K562 (cell line): Measurements from ENCODE around the gene PIGB. TPM values are rescaled to one million over a fixed set of nuclear protein-coding genes. Genes with fewer than 3 reads are reported as not detected.

Source experiments
- ADNP ChIP-seq: fragments of 200-800 bp; sonication (Bioruptor generic); IDR thresholded peaks from 2 replicates; pipeline ENCODE4 v1.6.1; 2016; ENCODE audit warnings: missing genetic modification characterization, missing compliant biosample characterization
- BRD4 ChIP-seq: fragments of 200-600 bp; sonication (generic); IDR thresholded peaks from 2 replicates; pipeline ENCODE4 v1.6.1; 2017; ENCODE audit warnings: inconsistent platforms
- ETS2 ChIP-seq: IDR thresholded peaks from 2 replicates; pipeline ENCODE4 v1.6.1; 2016; ENCODE audit warnings: borderline replicate concordance, missing genetic modification characterization, mild to moderate bottlenecking, moderate library complexity, missing compliant biosample characterization; ENCODE audit not compliant: poor library complexity, severe bottlenecking
- ETV5 ChIP-seq: sonication (generic); formaldehyde crosslinking; IDR thresholded peaks from 2 replicates; pipeline ENCODE4 v1.4.0; 2020; ENCODE audit warnings: low read depth, mild to moderate bottlenecking, missing genetic modification reagents
- HDAC3 ChIP-seq: fragments of 450-650 bp; IDR thresholded peaks from 2 replicates; pipeline ENCODE4 v1.6.1; 2018; ENCODE audit warnings: borderline replicate concordance, mild to moderate bottlenecking, moderate library complexity; ENCODE audit not compliant: partially characterized antibody
- HNRNPLL ChIP-seq: fragments of 200-400 bp; formaldehyde crosslinking; IDR thresholded peaks from 2 replicates; pipeline ENCODE4 v1.6.1; 2017; ENCODE audit warnings: low read length, low read depth, mild to moderate bottlenecking; ENCODE audit not compliant: poor library complexity, severe bottlenecking
- HSF4 ChIP-seq: fragments of 250-450 bp; sonication (Bioruptor Pico); IDR thresholded peaks from 2 replicates; pipeline ENCODE4 v2.1.2; 2022; ENCODE audit warnings: mild to moderate bottlenecking, moderate library complexity, borderline replicate concordance
- KAT2B ChIP-seq: IDR thresholded peaks from one replicate; pipeline ENCODE4 v1.6.1; 2012; ENCODE audit warnings: low read depth, mild to moderate bottlenecking, control low read depth, inconsistent platforms, low read length, moderate library complexity
- MYNN ChIP-seq, 2 experiments: sonication (generic); formaldehyde crosslinking in 1 of 2; IDR thresholded peaks; 2 replicates each; pipeline versions ENCODE4 v1.5.0 to v1.6.1; 2016 to 2020; ENCODE audit warnings: antibody characterized with exemption in 1 of 2, missing genetic modification reagents in 1 of 2
- NBN ChIP-seq: fragments of 450-650 bp; IDR thresholded peaks from 2 replicates; pipeline ENCODE4 v1.6.1; 2016; ENCODE audit warnings: low read depth, mild to moderate bottlenecking
- PML ChIP-seq: IDR thresholded peaks from 2 replicates; pipeline ENCODE4 v1.6.1; 2012; ENCODE audit warnings: low read length, inconsistent platforms
- POLR2G ChIP-seq: fragments of 200-400 bp; formaldehyde crosslinking; IDR thresholded peaks from 2 replicates; pipeline ENCODE4 v1.6.1; 2017; ENCODE audit warnings: low read depth, mild to moderate bottlenecking, antibody characterized with exemption, low read length, moderate library complexity
- PTRF ChIP-seq: fragments of 450-650 bp; IDR thresholded peaks from 2 replicates; pipeline ENCODE4 v1.6.1; 2016; ENCODE audit warnings: mild to moderate bottlenecking, missing genetic modification characterization, missing compliant biosample characterization
- RBM25 ChIP-seq: fragments of 200-400 bp; formaldehyde crosslinking; IDR thresholded peaks from 2 replicates; pipeline ENCODE4 v1.6.1; 2018; ENCODE audit warnings: low read length, low read depth, moderate library complexity; ENCODE audit not compliant: severe bottlenecking
- RCOR1 ChIP-seq, 2 experiments: IDR thresholded peaks; 2 replicates each; pipeline ENCODE4 v1.6.1; 2012; ENCODE audit warnings: low read depth in 2 of 2, low read length in 2 of 2, borderline replicate concordance in 1 of 2, improper control_type of control experiment in 1 of 2
- SMARCA5 ChIP-seq: fragments of 450-650 bp; IDR thresholded peaks from 2 replicates; pipeline ENCODE4 v1.6.1; 2016
- SRSF7 ChIP-seq: fragments of 200-400 bp; formaldehyde crosslinking; optimal IDR thresholded peaks from 2 replicates; pipeline ENCODE3; 2017; ENCODE audit warnings: mild to moderate bottlenecking, low read depth, low read length
- ZFP1 ChIP-seq: fragments of 450-650 bp; formaldehyde crosslinking; IDR thresholded peaks from 2 replicates; pipeline ENCODE4 v1.4.0; 2020; ENCODE audit warnings: mild to moderate bottlenecking, mixed read lengths
- ZKSCAN1 ChIP-seq: fragments of 150-350 bp; IDR thresholded peaks from 2 replicates; pipeline ENCODE4 v1.6.1; 2016; ENCODE audit warnings: low read depth, low read length
- polyA plus RNA-seq, 8 experiments: library from polyadenylated mRNA; depleted of rRNA in 4 of 8; stranded (reverse) in 5 of 8; unstranded in 3 of 8; fragments of >200 nt; fragmentation: Nextera tagmentation in 2 of 8; fragmentation: Illumina TruSeq in 1 of 8; extraction: Ambion mirVana in 2 of 8; extraction: Trizol in 1 of 8; gene quantifications; 2 replicates each; pipeline versions ENCODE4 v1.2.1 to v1.2.3, GENCODE V29; 2011 to 2014; ENCODE audit warnings: inconsistent platforms in 1 of 8, missing spikeins in 1 of 8
- total RNA-seq, 7 experiments: library from RNA; depleted of rRNA in 6 of 7; stranded (reverse); fragments of >200 nt in 6 of 7; fragmentation: Illumina TruSeq in 2 of 7; extraction: Trizol in 2 of 7; gene quantifications; 2 replicates each; pipeline versions ENCODE4 v1.2.1 to v1.2.3, GENCODE V29; 2011 to 2021; ENCODE audit warnings: low replicate concordance in 1 of 7
- TF ChIP-seq, protein P1 (sequence below): fragments of 250-450 bp; sonication (Bioruptor Pico); IDR thresholded peaks from 2 replicates; pipeline ENCODE4 v1.5.0; 2021
- TF ChIP-seq, protein P2 (sequence below): fragments of 250-450 bp; sonication (Bioruptor Pico); IDR thresholded peaks from 2 replicates; pipeline ENCODE4 v1.4.0; 2020; ENCODE audit warnings: mild to moderate bottlenecking, moderate library complexity, borderline replicate concordance
- TF ChIP-seq, protein P3 (sequence below): fragments of 250-450 bp; sonication (Bioruptor Pico); IDR thresholded peaks from 2 replicates; pipeline ENCODE4 v1.5.0; 2020; ENCODE audit warnings: mild to moderate bottlenecking, borderline replicate concordance

Gene PIGB
- total and polyA plus RNA-seq, 9 of the 15 experiments (the other 6 are each of a cell fraction or from before 2014, with no cell fraction given), result 9.9 to 32.3 (median 18.2) TPM

DNA sequence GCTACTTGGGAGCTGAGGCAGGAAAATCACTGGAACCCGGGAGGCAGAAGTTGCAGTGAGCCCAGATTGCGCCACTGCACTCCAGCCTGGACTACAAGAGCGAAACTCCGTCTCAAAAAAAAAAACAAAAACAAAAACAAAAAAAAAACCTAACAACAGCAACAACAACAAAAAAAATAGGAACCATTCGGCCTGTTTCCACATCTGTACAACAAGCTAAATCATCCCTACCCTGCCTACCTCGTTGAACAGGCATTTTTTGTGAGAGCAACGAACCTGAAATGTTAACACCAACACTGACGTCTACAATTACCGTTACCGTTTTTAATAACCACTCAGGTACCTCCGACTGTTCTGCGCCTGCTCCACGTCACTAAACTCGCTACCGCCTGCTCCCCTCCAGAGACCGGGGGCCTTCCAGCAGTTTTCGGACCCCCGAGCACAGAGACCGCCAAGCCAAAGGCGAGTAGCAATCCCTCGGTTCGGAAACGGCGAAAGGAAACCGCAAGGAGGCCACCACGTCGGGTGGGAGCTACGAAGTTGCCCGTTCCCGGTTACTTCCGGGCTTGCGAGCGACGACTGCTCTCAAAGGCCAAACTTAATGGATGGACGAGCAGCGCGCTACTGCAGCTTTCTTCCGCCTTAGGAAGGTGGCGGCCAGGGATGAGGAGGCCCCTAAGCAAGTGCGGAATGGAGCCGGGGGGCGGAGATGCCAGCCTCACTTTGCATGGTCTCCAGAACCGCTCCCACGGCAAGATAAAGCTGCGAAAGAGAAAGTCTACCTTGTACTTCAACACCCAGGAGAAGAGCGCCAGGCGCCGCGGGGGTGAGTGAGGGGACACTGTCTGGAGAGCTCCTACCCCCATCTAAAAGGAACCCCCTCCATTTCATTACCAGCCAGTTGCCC is at the start of gene PIGB, which contains the start of gene PIGBOS1 (continued):
- TF ChIP-seq HNRNPLL (peak; percentile 83), BRD4 (peak; percentile 90), HDAC3 (no peak), HSF4 (CRISPR knock-in tag) (no peak), RCOR1 (IDR thresholded peaks at IDR 0.05; ENCODE audit: borderline replicate concordance in 1 of 2, low read depth in 2 of 2, low read length in 2 of 2) (peak in 1 of 2 experiments; percentile 80; a peak in 1 of 4 replicates), ETS2 (tag) (no peak), ZKSCAN1 (no peak), ETV5 (CRISPR knock-in tag) (peak; percentile 95), RBM25 (no peak), ZFP1 (CRISPR knock-in tag) (no peak), MYNN (IDR thresholded peaks at IDR 0.05) (no peak; the same call in 1 of the 2 replicates), MYNN (CRISPR knock-in tag; IDR thresholded peaks at IDR 0.05) (no peak), NBN (peak; percentile 17; the same call in 1 of the 2 replicates), ADNP (tag) (no peak), SMARCA5 (no peak), POLR2G (peak; percentile 95), SRSF7 (no peak), KAT2B (no peak), PTRF (tag) (no peak), PML (peak; percentile 62)
- TF ChIP-seq, protein P1, sequence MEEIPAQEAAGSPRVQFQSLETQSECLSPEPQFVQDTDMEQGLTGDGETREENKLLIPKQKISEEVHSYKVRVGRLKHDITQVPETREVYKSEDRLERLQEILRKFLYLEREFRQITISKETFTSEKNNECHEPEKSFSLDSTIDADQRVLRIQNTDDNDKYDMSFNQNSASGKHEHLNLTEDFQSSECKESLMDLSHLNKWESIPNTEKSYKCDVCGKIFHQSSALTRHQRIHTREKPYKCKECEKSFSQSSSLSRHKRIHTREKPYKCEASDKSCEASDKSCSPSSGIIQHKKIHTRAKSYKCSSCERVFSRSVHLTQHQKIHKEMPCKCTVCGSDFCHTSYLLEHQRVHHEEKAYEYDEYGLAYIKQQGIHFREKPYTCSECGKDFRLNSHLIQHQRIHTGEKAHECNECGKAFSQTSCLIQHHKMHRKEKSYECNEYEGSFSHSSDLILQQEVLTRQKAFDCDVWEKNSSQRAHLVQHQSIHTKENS, result no peak
- TF ChIP-seq, protein P2, sequence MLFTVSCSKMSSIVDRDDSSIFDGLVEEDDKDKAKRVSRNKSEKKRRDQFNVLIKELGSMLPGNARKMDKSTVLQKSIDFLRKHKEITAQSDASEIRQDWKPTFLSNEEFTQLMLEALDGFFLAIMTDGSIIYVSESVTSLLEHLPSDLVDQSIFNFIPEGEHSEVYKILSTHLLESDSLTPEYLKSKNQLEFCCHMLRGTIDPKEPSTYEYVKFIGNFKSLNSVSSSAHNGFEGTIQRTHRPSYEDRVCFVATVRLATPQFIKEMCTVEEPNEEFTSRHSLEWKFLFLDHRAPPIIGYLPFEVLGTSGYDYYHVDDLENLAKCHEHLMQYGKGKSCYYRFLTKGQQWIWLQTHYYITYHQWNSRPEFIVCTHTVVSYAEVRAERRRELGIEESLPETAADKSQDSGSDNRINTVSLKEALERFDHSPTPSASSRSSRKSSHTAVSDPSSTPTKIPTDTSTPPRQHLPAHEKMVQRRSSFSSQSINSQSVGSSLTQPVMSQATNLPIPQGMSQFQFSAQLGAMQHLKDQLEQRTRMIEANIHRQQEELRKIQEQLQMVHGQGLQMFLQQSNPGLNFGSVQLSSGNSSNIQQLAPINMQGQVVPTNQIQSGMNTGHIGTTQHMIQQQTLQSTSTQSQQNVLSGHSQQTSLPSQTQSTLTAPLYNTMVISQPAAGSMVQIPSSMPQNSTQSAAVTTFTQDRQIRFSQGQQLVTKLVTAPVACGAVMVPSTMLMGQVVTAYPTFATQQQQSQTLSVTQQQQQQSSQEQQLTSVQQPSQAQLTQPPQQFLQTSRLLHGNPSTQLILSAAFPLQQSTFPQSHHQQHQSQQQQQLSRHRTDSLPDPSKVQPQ, result no peak
- TF ChIP-seq, protein P3, sequence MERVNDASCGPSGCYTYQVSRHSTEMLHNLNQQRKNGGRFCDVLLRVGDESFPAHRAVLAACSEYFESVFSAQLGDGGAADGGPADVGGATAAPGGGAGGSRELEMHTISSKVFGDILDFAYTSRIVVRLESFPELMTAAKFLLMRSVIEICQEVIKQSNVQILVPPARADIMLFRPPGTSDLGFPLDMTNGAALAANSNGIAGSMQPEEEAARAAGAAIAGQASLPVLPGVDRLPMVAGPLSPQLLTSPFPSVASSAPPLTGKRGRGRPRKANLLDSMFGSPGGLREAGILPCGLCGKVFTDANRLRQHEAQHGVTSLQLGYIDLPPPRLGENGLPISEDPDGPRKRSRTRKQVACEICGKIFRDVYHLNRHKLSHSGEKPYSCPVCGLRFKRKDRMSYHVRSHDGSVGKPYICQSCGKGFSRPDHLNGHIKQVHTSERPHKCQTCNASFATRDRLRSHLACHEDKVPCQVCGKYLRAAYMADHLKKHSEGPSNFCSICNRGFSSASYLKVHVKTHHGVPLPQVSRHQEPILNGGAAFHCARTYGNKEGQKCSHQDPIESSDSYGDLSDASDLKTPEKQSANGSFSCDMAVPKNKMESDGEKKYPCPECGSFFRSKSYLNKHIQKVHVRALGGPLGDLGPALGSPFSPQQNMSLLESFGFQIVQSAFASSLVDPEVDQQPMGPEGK (CRISPR knock-in tag), result 0 out of 2 replicates have a peak, but pooled peaks have one; percentile 53
